A549 (cell line): ENCODE results near the gene MUC5B. TPM values are rescaled to one million over a fixed set of nuclear protein-coding genes. Genes with fewer than 3 reads are reported as not detected.
A peak's percentile ranks its signal among the peaks of the same experiment; 100 is the strongest.

ENCODE experiments used
- ATAC-seq, 2 experiments: fragments of 200-7000 bp in 1 of 2; fragments of >200 bp in 1 of 2; cut with Nextera tagmentation in 1 of 2; cut with Tn5 transposase in 1 of 2; 3 replicates each; pipeline versions ENCODE4 v1.8.0 to v1.9.1; 2018 to 2020; ENCODE audit warnings: mild to moderate bottlenecking in 1 of 2, moderate library complexity in 1 of 2
- CTCF ChIA-PET: fragments of 300-600 bp; sonication (Branson Sonifier 250); formaldehyde crosslinking; extraction: SDS; loops from one replicate; lab custom pipeline; 2021; ENCODE audit warnings: antibody characterized with exemption, inconsistent platforms; lab: Yijun Ruan, JAX
- POLR2A ChIA-PET: fragments of 350-600 bp; formaldehyde crosslinking; extraction: SDS; loops from one replicate; lab custom pipeline; 2021; ENCODE audit warnings: antibody characterized with exemption, inconsistent platforms; lab: Yijun Ruan, JAX
- DNase-seq, 2 experiments: peaks; one replicate each; pipeline versions ENCODE4 v3.0.0 to v3.0.0-alpha.2; 2011 to 2016; ENCODE audit warnings: low read depth in 1 of 2, low spot score in 1 of 2
- FAIRE-seq: peaks from 2 replicates; lab custom pipeline; 2011; peaks lifted over from hg19 to GRCh38; lab: Jason Lieb, UNC
- H3K27ac ChIP-seq, 2 experiments: fragments of >200 bp; sonication (Bioruptor Twin); formaldehyde crosslinking; 3 replicates each; pipeline ENCODE4 v1.5.1; 2016 to 2017
- H3K4me1 ChIP-seq: fragments of >200 bp; sonication (Bioruptor Twin); formaldehyde crosslinking; 3 replicates; pipeline ENCODE4 v1.6.1; 2016
- H3K4me2 ChIP-seq: fragments of >200 bp; sonication (Bioruptor Twin); formaldehyde crosslinking; 3 replicates; pipeline ENCODE4 v1.6.1; 2016
- H3K4me3 ChIP-seq: fragments of >200 bp; sonication (Bioruptor Twin); formaldehyde crosslinking; 3 replicates; pipeline ENCODE4 v1.5.1; 2016
- H3K9me3 ChIP-seq: fragments of >200 bp; sonication (Bioruptor Twin); formaldehyde crosslinking; 3 replicates; pipeline ENCODE4 v1.6.1; 2016
- CHD4 ChIP-seq: fragments of 200-600 bp; sonication (generic); IDR thresholded peaks from 2 replicates; pipeline ENCODE4 v1.6.1; 2016; ENCODE audit warnings: antibody characterized with exemption, mild to moderate bottlenecking, borderline replicate concordance
- EHMT2 ChIP-seq: fragments of 200-600 bp; sonication (generic); IDR thresholded peaks from 2 replicates; pipeline ENCODE4 v1.6.1; 2016; ENCODE audit warnings: antibody characterized with exemption, low read depth, mild to moderate bottlenecking, moderate library complexity
- ESRRA ChIP-seq: fragments of 150-350 bp; IDR thresholded peaks from 2 replicates; pipeline ENCODE4 v1.6.1; 2014; ENCODE audit warnings: mild to moderate bottlenecking, low read length, borderline replicate concordance
- FOSB ChIP-seq: fragments of 250-450 bp; sonication (Bioruptor Pico); IDR thresholded peaks from 2 replicates; pipeline ENCODE4 v1.5.0; 2020; ENCODE audit warnings: mild to moderate bottlenecking, moderate library complexity
- GATA3 ChIP-seq: IDR thresholded peaks from 2 replicates; pipeline ENCODE4 v1.6.1; 2012; ENCODE audit warnings: borderline replicate concordance
- HOXA7 ChIP-seq: fragments of 250-450 bp; sonication (Bioruptor Pico); IDR thresholded peaks from 2 replicates; pipeline ENCODE4 v1.5.0; 2020; ENCODE audit warnings: mild to moderate bottlenecking, moderate library complexity
- HOXB5 ChIP-seq: fragments of 250-450 bp; sonication (Bioruptor Pico); IDR thresholded peaks from 2 replicates; pipeline ENCODE4 v1.5.0; 2020; ENCODE audit warnings: mild to moderate bottlenecking, moderate library complexity
- JUN ChIP-seq, 2 experiments: fragments of >200 bp; sonication (Bioruptor Twin); formaldehyde crosslinking; IDR thresholded peaks; 2 replicates in 1 of 2; 3 replicates in 1 of 2; pipeline ENCODE4 v1.6.1; 2016 to 2017
- KDM5A ChIP-seq: fragments of 200-600 bp; sonication (generic); IDR thresholded peaks from 2 replicates; pipeline ENCODE4 v1.6.1; 2016; ENCODE audit warnings: antibody characterized with exemption, mild to moderate bottlenecking
- MAZ ChIP-seq: fragments of 150-350 bp; IDR thresholded peaks from 2 replicates; pipeline ENCODE4 v1.6.1; 2014; ENCODE audit warnings: antibody characterized with exemption, low read depth, low read length, borderline replicate concordance
- NPAS2 ChIP-seq: fragments of 250-450 bp; sonication (Bioruptor Pico); IDR thresholded peaks from 2 replicates; pipeline ENCODE4 v1.8.0; 2022; ENCODE audit warnings: mild to moderate bottlenecking, moderate library complexity, borderline replicate concordance
- PHF8 ChIP-seq: fragments of 200-600 bp; sonication (generic); IDR thresholded peaks from 2 replicates; pipeline ENCODE4 v1.6.1; 2016; ENCODE audit warnings: low read depth, mild to moderate bottlenecking, antibody characterized with exemption, moderate library complexity, borderline replicate concordance
- RARB ChIP-seq: fragments of 250-450 bp; sonication (Bioruptor Pico); IDR thresholded peaks from 2 replicates; pipeline ENCODE4 v1.8.0; 2021; ENCODE audit warnings: mild to moderate bottlenecking, moderate library complexity
- RFX5 ChIP-seq: fragments of 450-650 bp; IDR thresholded peaks from 2 replicates; pipeline ENCODE4 v1.7.1; 2014; ENCODE audit warnings: antibody characterized with exemption, mild to moderate bottlenecking, moderate library complexity
- RNF2 ChIP-seq: fragments of 200-600 bp; sonication (generic); IDR thresholded peaks from 2 replicates; pipeline ENCODE4 v1.6.1; 2016; ENCODE audit warnings: low read depth, mild to moderate bottlenecking, antibody characterized with exemption, moderate library complexity, borderline replicate concordance
- SMC3 ChIP-seq: fragments of >200 bp; sonication (Bioruptor Twin); formaldehyde crosslinking; IDR thresholded peaks from 3 replicates; pipeline ENCODE4 v1.6.1; 2018; ENCODE audit warnings: inconsistent platforms
- TP53 ChIP-seq: fragments of 250-450 bp; sonication (Bioruptor Pico); IDR thresholded peaks from 2 replicates; pipeline ENCODE4 v1.5.0; 2021; ENCODE audit warnings: mild to moderate bottlenecking, moderate library complexity
- ZFP36 ChIP-seq: fragments of 450-650 bp; IDR thresholded peaks from 2 replicates; pipeline ENCODE4 v1.6.1; 2014; ENCODE audit warnings: borderline replicate concordance; ENCODE audit not compliant: partially characterized antibody
- ZNF302 ChIP-seq: fragments of 250-450 bp; sonication (Bioruptor Pico); IDR thresholded peaks from 2 replicates; pipeline ENCODE4 v1.9.0; 2021; ENCODE audit warnings: inconsistent platforms, mild to moderate bottlenecking, moderate library complexity
- WGBS: methylation state at CpG from one replicate; pipeline ENCODE4 v1.1.6; 2017; ENCODE audit errors: missing lambda C conversion rate; 5-methylcytosine and 5-hydroxymethylcytosine counted together
- polyA plus RNA-seq, 4 experiments: library from polyadenylated mRNA; depleted of rRNA in 3 of 4; stranded (reverse); fragments of >200 nt; fragmentation: RNase III in 1 of 4; extraction: RNeasy Plus Mini Kit Qiagen cat#74134 plus additional on column Dnase treatment in 1 of 4; gene quantifications; 2 replicates in 3 of 4; 3 replicates in 1 of 4; pipeline ENCODE4 v1.2.3, GENCODE V29; 2011 to 2017
- TF ChIP-seq, protein P1 (sequence below): fragments of 450-650 bp; IDR thresholded peaks from 2 replicates; pipeline ENCODE4 v1.6.1; 2014; ENCODE audit warnings: antibody characterized with exemption
- TF ChIP-seq, protein P2 (sequence below): fragments of >200 bp; sonication (Bioruptor Twin); formaldehyde crosslinking; IDR thresholded peaks from 3 replicates; pipeline ENCODE4 v1.6.1; 2016
- TF ChIP-seq, protein P3 (sequence below): fragments of 200-600 bp; sonication (generic); IDR thresholded peaks from 2 replicates; pipeline ENCODE4 v1.6.1; 2016; ENCODE audit warnings: antibody characterized with exemption, mild to moderate bottlenecking, moderate library complexity
- TF ChIP-seq, protein P4 (sequence below): fragments of 250-450 bp; sonication (Bioruptor Pico); IDR thresholded peaks from 2 replicates; pipeline ENCODE4 v1.5.0; 2021; ENCODE audit warnings: mild to moderate bottlenecking, moderate library complexity, borderline replicate concordance

The MUC5B gene
- polyA plus RNA-seq, 2 of the 4 experiments (the other 2 are of a cell fraction) = 0.85 to 1.4 TPM

DNA sequence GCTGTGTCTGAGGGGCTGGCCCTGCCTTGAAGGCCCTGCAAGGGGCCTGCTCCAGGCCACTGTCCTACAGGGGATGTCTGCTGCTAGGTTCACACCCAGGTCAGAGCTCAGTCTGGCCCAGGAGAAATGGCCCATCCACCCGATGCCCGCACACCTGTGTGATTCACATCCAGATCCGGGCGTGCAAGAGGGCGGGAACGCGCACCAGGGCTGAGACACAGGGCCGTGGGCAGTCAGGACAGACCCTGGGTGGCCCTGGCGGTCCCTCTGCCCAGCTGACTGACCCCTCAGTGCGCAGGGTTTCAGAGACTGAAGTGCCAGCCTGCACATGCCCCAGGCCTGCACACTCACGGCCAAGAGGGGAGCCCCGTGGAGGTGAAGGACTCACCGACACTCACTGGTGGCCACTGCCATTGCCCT lies 79.2 kb downstream of the MUC5B start:
- no peak overlapping the region for H3K4me3 ChIP-seq
- ATAC-seq (no peak), DNase-seq (no peak), FAIRE-seq (no peak)
- H3K9me3 ChIP-seq = no peaks in the 10 kb centered on the region
- peaks cover 55% of the 10 kb centered on the region for H3K4me1 ChIP-seq
- no peak overlapping the region for H3K4me2 ChIP-seq
- WGBS = 86% methylated on average over 13 of the region's 13 CpGs
- no peak for TF ChIP-seq SMC3
- TF ChIP-seq, protein P1, sequence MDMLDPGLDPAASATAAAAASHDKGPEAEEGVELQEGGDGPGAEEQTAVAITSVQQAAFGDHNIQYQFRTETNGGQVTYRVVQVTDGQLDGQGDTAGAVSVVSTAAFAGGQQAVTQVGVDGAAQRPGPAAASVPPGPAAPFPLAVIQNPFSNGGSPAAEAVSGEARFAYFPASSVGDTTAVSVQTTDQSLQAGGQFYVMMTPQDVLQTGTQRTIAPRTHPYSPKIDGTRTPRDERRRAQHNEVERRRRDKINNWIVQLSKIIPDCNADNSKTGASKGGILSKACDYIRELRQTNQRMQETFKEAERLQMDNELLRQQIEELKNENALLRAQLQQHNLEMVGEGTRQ = no peak
- TF ChIP-seq GATA3 = no peak
- TF ChIP-seq KDM5A = no peak
- TF ChIP-seq PHF8 = no peak
- no peak for TF ChIP-seq RARB (CRISPR knock-in tag)
- TF ChIP-seq ESRRA = no peak
- TF ChIP-seq MAZ = no peak
- TF ChIP-seq RNF2 = no peak
- TF ChIP-seq HOXB5 (CRISPR knock-in tag) = no peak
- no peak for TF ChIP-seq HOXA7 (CRISPR knock-in tag)
- TF ChIP-seq, protein P2, sequence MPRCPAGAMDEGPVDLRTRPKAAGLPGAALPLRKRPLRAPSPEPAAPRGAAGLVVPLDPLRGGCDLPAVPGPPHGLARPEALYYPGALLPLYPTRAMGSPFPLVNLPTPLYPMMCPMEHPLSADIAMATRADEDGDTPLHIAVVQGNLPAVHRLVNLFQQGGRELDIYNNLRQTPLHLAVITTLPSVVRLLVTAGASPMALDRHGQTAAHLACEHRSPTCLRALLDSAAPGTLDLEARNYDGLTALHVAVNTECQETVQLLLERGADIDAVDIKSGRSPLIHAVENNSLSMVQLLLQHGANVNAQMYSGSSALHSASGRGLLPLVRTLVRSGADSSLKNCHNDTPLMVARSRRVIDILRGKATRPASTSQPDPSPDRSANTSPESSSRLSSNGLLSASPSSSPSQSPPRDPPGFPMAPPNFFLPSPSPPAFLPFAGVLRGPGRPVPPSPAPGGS = no peak
- TF ChIP-seq FOSB (CRISPR knock-in tag) = no peak
- TF ChIP-seq EHMT2 = no peak
- TF ChIP-seq ZFP36 = no peak
- no peak for TF ChIP-seq NPAS2
- TF ChIP-seq CHD4 = no peak
- no peak for TF ChIP-seq ZNF302
- peak overlapping the region in 1 of 2 experiments; percentile 15; a peak in 1 of 6 replicates for H3K27ac ChIP-seq
- ChIA-PET CTCF (interaction anchor here (0.8 to 3.9 kb wide), 4 partner anchors 9 to 245 kb away, joined by 3 to 16 read pairs (median 4); no protein-coding TSS in a partner anchor), POLR2A (no interaction called here)

DNA sequence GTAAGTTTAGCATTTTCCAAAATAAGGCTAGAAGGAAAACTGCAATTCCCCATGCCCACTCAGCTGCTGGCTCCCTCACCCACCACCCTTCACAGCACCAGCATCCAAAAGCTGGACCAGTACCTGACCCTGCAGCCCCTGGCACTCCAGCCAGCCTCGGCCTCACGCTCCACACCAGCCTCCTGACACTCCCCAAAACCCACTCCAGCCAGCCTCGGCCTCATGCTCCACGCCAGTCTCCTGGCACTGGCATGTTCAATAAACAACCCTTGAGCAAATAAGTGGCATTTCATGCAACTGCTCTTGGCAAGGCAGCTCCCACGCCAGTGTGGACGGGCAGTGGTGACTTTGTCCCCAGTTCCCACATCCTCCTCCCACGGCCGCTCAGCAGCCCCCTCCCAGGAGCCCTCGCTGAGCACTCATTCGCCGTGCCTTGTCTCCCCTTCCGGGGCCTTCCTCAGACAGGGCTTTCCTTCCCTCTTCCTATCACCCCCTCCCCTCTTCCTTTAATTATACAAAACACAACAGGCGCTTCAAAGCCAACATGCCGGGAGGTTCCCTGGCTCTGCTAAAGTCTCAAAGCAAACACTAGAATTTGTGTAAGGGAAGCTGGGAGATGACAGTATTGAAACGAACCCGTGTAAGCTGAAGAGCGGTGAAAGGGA lies 79.7 kb downstream of the MUC5B start:
- Histone ChIP-seq H3K9me3 (no peaks in the 10 kb centered on the region), H3K4me3 (no peak overlapping the region), H3K4me1 (peaks cover 55% of the 10 kb centered on the region), H3K27ac (peak overlapping the region in 1 of 2 experiments; percentile 15; a peak in 2 of 6 replicates), H3K4me2 (no peak overlapping the region; the same call in 2 of the 3 replicates)
- FAIRE-seq = no peak
- no peak for ATAC-seq
- no peak for DNase-seq
- ChIA-PET CTCF (interaction anchor here (1.1 to 3.9 kb wide), 5 partner anchors 10 to 212 kb away, joined by 3 to 16 read pairs (median 5); no protein-coding TSS in a partner anchor), POLR2A (no interaction called here)
- TF ChIP-seq RFX5 (no peak), TP53 (CRISPR knock-in tag) (no peak), MAZ (no peak), ESRRA (no peak), JUN (IDR thresholded peaks at IDR 0.05) (no peak)
- TF ChIP-seq, protein P3, sequence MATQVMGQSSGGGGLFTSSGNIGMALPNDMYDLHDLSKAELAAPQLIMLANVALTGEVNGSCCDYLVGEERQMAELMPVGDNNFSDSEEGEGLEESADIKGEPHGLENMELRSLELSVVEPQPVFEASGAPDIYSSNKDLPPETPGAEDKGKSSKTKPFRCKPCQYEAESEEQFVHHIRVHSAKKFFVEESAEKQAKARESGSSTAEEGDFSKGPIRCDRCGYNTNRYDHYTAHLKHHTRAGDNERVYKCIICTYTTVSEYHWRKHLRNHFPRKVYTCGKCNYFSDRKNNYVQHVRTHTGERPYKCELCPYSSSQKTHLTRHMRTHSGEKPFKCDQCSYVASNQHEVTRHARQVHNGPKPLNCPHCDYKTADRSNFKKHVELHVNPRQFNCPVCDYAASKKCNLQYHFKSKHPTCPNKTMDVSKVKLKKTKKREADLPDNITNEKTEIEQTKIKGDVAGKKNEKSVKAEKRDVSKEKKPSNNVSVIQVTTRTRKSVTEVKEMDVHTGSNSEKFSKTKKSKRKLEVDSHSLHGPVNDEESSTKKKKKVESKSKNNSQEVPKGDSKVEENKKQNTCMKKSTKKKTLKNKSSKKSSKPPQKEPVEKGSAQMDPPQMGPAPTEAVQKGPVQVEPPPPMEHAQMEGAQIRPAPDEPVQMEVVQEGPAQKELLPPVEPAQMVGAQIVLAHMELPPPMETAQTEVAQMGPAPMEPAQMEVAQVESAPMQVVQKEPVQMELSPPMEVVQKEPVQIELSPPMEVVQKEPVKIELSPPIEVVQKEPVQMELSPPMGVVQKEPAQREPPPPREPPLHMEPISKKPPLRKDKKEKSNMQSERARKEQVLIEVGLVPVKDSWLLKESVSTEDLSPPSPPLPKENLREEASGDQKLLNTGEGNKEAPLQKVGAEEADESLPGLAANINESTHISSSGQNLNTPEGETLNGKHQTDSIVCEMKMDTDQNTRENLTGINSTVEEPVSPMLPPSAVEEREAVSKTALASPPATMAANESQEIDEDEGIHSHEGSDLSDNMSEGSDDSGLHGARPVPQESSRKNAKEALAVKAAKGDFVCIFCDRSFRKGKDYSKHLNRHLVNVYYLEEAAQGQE = no peak
- TF ChIP-seq, protein P4, sequence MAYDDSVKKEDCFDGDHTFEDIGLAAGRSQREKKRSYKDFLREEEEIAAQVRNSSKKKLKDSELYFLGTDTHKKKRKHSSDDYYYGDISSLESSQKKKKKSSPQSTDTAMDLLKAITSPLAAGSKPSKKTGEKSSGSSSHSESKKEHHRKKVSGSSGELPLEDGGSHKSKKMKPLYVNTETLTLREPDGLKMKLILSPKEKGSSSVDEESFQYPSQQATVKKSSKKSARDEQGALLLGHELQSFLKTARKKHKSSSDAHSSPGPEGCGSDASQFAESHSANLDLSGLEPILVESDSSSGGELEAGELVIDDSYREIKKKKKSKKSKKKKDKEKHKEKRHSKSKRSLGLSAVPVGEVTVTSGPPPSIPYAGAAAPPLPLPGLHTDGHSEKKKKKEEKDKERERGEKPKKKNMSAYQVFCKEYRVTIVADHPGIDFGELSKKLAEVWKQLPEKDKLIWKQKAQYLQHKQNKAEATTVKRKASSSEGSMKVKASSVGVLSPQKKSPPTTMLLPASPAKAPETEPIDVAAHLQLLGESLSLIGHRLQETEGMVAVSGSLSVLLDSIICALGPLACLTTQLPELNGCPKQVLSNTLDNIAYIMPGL = no peak
- 89% methylated on average over 17 of the region's 17 CpGs for WGBS
